HG03469 (cell line): ENCODE results near the gene STARD10.

ENCODE experiments used
- ATAC-seq: cut with Tn5 transposase; IDR thresholded peaks from one replicate; pipeline ENCODE4 v1.9.1; 2021; ENCODE audit warnings: mild to moderate bottlenecking, moderate library complexity, moderate number of reproducible peaks; ENCODE audit not compliant: unreplicated experiment

STARD10 gene

GRCh38 chr11:72767203-72768062 lies 26.4 kb downstream of the STARD10 start:
- no peak for ATAC-seq

GRCh38 chr11:72766152-72766902 lies 27.5 kb downstream of the STARD10 start:
- ATAC-seq, result no peak

GRCh38 chr11:72764503-72764902 lies 29.3 kb downstream of the STARD10 start:
- no peak for ATAC-seq

- ATAC-seq, result no peak
Observed at GRCh38 chr11:72763823-72764222, 30.0 kb downstream of the STARD10 start.

GRCh38 chr11:72762641-72763304 lies 31.1 kb downstream of the STARD10 start:
- no peak for ATAC-seq

- no peak for ATAC-seq
Observed at GRCh38 chr11:72760539-72761405, 33.1 kb downstream of the STARD10 start.

GRCh38 chr11:72759468-72759985 lies 34.3 kb downstream of the STARD10 start:
- no peak for ATAC-seq

- ATAC-seq, result no peak
Observed at GRCh38 chr11:72758690-72759389, 35.0 kb downstream of the STARD10 start.

GRCh38 chr11:72758304-72758689 lies 35.5 kb downstream of the STARD10 start:
- no peak for ATAC-seq

- ATAC-seq, result no peak
Observed at GRCh38 chr11:72755713-72756285, 38.0 kb downstream of the STARD10 start.

- ATAC-seq, result no peak
Observed at GRCh38 chr11:72754544-72755155, 39.2 kb downstream of the STARD10 start.

GRCh38 chr11:72754149-72754543 lies 39.7 kb downstream of the STARD10 start:
- ATAC-seq, result no peak

GRCh38 chr11:72753341-72754148 lies 40.3 kb downstream of the STARD10 start:
- no peak for ATAC-seq

- ATAC-seq, result peak; percentile 62
Observed at GRCh38 chr11:72752088-72752914, 41.5 kb downstream of the STARD10 start, which contains the start of gene ARAP1. Gene ARAP1, minus strand, starts transcription at chr11:72752408. Its CDS starts 25,280 bp downstream, at chr11:72727128.

- no peak for ATAC-seq
Observed at GRCh38 chr11:72751116-72752087, 42.4 kb downstream of the STARD10 start.

GRCh38 chr11:72750556-72751115 lies 43.2 kb downstream of the STARD10 start:
- ATAC-seq, result no peak
